ENCODE measurements around the gene CDKN1A.

CDKN1A gene

DNA sequence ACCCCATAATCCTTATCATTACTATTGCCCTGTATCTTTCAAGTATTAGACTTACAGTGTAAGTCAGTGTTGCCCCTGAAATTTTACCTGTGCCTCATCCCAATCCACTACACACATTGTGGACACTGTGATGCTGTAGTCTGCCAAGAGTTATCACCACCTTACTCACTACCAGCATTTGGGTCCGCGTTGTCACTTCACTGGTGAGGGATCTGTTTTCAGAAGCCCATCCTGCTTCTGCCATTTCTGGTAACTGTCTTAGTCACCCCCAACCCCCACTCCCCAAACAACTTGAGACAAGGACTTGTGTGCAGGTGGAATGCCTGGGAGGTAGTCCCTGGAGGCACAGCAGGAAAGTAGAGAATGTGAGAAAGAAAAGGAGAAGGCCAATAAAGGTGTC is 13.1 kb downstream of the CDKN1A start:
- TF ChIP-seq, protein P1, sequence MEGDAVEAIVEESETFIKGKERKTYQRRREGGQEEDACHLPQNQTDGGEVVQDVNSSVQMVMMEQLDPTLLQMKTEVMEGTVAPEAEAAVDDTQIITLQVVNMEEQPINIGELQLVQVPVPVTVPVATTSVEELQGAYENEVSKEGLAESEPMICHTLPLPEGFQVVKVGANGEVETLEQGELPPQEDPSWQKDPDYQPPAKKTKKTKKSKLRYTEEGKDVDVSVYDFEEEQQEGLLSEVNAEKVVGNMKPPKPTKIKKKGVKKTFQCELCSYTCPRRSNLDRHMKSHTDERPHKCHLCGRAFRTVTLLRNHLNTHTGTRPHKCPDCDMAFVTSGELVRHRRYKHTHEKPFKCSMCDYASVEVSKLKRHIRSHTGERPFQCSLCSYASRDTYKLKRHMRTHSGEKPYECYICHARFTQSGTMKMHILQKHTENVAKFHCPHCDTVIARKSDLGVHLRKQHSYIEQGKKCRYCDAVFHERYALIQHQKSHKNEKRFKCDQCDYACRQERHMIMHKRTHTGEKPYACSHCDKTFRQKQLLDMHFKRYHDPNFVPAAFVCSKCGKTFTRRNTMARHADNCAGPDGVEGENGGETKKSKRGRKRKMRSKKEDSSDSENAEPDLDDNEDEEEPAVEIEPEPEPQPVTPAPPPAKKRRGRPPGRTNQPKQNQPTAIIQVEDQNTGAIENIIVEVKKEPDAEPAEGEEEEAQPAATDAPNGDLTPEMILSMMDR (IDR thresholded peaks at IDR 0.05) = no peak
- Histone ChIP-seq H3K4me3 (ENCODE audit: low read depth in 1 of 2, low read length in 1 of 2) (no peak overlapping the region), H3K27ac (peak overlapping the region; percentile 79), H3K4me1 (ENCODE audit: control insufficient read depth in 1 of 2, insufficient read depth in 1 of 2, low read depth in 1 of 2, low read length in 1 of 2) (peaks cover 19 to 27% of the 10 kb centered on the region in 2 experiments), H3K36me3 (no peaks in the 10 kb centered on the region), H3K9me3 (no peaks in the 10 kb centered on the region), H3K27me3 (no peaks in the 10 kb centered on the region)

DNA sequence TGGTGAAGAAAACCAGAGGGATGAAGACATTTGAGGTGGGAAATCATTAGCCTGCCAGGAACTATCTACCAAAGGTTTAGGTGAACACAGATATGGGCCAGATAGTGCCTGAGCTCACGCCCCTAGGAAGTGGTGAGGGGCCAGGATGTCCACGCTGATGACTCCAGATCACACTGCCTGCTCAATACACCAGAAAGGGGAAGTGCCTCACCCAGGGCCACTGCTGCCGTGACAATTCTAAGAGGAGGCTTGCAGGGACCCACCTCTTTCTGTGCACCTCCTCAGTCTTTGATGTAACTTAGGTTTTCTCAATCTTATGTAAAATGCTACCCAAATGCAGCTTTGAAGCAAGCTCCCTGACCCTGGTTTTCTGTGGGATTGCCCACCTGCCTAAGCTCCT is 13.7 kb downstream of the CDKN1A start:
- H3K4me1 ChIP-seq (ENCODE audit: control insufficient read depth in 1 of 2, insufficient read depth in 1 of 2, low read depth in 1 of 2, low read length in 1 of 2) = peaks cover 25 to 33% of the 10 kb centered on the region in 2 experiments
- peak overlapping the region; percentile 79 for H3K27ac ChIP-seq
- H3K4me3 ChIP-seq (ENCODE audit: low read depth in 1 of 2, low read length in 1 of 2) = no peak overlapping the region
- TF ChIP-seq, protein P1 (IDR thresholded peaks at IDR 0.05) = no peak
- H3K9me3 ChIP-seq = no peaks in the 10 kb centered on the region
- no peaks in the 10 kb centered on the region for H3K27me3 ChIP-seq
- H3K36me3 ChIP-seq = no peaks in the 10 kb centered on the region

DNA sequence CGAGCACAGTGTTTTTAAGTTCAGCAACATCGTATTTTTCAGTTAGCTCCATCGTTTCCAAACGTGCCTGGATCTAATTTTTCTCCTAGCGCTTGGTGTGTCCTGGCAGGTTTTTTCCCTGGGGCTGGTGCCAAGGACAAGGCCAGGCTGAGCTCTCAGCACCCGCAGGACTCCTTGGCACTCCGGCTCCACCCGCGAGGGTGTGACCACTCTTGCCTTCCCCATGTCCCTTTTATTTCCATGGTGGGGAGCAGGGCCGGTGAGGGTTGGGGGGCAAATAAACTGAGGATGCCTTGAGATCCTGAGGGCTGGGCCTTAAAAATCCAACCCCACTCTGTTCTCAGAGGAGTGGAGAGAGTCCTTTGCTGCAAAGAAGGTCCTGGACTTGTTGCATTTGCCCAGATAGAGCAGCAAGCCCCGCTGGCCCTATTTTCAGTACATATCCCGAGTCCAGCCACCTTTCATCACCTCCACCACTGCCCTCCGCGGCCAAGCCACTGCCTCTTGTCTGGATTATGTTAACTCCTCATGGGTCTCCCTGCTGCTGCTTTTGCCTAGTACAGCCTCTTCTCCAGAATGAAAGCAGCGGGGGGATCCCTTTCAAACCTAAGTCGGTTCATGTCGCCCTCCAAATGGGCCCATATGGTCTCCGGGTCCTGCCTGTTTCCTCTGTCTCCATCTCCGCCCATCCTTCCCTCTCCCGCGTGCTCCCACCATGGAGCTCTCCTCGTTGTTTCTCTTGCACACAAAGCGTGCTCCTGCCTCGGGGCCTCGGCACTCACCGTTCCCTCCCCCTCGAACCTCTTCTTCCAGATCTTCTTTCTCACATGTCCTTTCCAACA is 14.6 kb downstream of the CDKN1A start:
- H3K27me3 ChIP-seq = no peaks in the 10 kb centered on the region
- no peak overlapping the region for H3K4me3 ChIP-seq (ENCODE audit: low read depth in 1 of 2, low read length in 1 of 2)
- peaks cover 33 to 42% of the 10 kb centered on the region in 2 experiments for H3K4me1 ChIP-seq (ENCODE audit: control insufficient read depth in 1 of 2, insufficient read depth in 1 of 2, low read depth in 1 of 2, low read length in 1 of 2)
- TF ChIP-seq, protein P1 (IDR thresholded peaks at IDR 0.05) = no peak
- H3K36me3 ChIP-seq = no peaks in the 10 kb centered on the region
- H3K9me3 ChIP-seq = no peaks in the 10 kb centered on the region
- H3K27ac ChIP-seq = peak overlapping the region; percentile 79

DNA sequence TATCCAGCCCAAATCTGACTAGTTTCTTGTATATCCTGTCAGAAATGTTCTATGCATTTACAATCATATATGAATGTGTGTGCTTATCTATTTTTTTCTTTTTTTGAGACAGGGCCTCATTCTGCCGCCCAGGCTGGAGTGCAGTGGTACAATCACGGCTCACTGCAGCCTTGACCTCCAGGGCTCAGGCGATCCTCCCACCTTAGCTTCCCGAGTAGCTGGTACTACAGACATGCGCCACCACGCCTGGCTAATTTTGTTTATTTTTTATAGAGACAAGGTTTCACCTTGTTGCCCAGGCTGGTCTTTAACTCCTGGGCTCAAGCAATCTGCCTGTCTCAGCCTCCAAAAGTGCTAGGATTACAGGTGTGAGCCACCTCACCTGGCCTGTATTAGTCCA is 16.1 kb downstream of the CDKN1A start:
- no peaks in the 10 kb centered on the region for H3K9me3 ChIP-seq
- H3K27me3 ChIP-seq = no peaks in the 10 kb centered on the region
- H3K4me3 ChIP-seq (ENCODE audit: low read depth in 1 of 2, low read length in 1 of 2) = no peak overlapping the region
- no peaks in the 10 kb centered on the region for H3K36me3 ChIP-seq
- TF ChIP-seq, protein P1 (IDR thresholded peaks at IDR 0.05) = no peak
- no peak overlapping the region for H3K27ac ChIP-seq
- H3K4me1 ChIP-seq (ENCODE audit: control insufficient read depth in 1 of 2, insufficient read depth in 1 of 2, low read depth in 1 of 2, low read length in 1 of 2) = peaks cover 49 to 57% of the 10 kb centered on the region in 2 experiments

DNA sequence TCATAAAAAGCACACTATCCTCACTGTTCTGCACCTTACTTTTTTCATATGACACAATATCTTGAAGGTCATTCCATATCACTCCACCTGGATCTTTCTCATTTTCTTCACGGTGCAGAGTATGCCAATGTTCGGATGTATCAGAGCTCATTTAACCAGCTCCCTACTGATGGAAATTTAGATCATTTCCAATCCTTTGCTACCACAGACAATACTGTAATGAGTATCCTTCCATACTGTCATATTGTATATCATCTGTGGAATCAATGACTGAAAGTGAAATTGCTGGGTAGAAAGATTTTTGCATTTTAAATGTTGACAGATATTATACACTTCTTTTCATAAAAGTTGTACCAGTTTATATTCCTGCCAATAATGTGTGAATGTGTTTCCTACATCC is 16.9 kb downstream of the CDKN1A start:
- H3K4me3 ChIP-seq (ENCODE audit: low read depth in 1 of 2, low read length in 1 of 2) = no peak overlapping the region
- H3K27ac ChIP-seq = no peak overlapping the region
- no peaks in the 10 kb centered on the region for H3K9me3 ChIP-seq
- H3K4me1 ChIP-seq (ENCODE audit: control insufficient read depth in 1 of 2, insufficient read depth in 1 of 2, low read depth in 1 of 2, low read length in 1 of 2) = peaks cover 56 to 65% of the 10 kb centered on the region in 2 experiments
- H3K36me3 ChIP-seq = no peaks in the 10 kb centered on the region
- TF ChIP-seq, protein P1 (IDR thresholded peaks at IDR 0.05) = no peak
- H3K27me3 ChIP-seq = no peaks in the 10 kb centered on the region
